Activated CD4-positive, alpha-beta T cell treated with anti-CD3 and anti-CD28 coated beads, Interleukin-2, amount 50 U/mL, for 1 hour (primary cell): Measurements from ENCODE around the gene PTH1R.

ENCODE experiments used
- DNase-seq: peaks from one replicate; pipeline ENCODE4 v3.0.0-alpha.2; 2020

The PTH1R gene

DNA sequence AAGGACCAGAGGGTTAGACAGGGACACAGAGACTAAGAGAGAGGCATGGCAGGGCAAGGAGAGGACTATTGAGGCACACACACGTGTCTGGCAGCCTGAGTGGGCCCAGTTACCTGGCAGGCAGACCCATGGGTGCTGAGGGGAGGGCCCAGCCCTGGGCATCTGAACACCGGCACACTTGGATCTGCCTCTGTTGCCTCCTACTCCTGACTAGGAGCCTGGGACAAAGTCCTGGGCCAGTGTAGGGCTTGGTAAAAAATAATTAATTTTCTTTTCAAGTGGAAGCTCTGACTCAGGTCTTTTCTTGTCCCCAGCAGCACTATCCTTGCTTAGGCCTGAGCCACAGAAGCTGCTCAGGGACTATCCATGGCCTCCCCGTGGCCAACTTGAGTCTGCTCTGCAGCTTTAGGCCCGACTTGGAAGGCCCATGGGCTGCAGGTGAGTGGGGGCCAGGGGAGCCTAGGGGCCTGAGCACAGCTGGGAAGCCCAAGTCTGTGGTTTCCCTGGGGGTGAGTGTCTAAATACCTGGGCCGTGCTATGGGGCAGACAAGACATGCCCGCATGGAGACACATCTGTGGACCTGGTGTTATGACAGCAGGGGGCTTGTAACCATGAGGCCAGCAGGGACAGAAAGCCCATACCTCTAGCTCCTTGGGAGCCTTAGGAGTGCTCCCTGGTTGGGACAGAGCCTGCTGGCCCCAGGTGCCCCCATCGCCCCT lies at the start of gene PTH1R:
Gene PTH1R, plus strand, starts transcription at position 316 of the 720 bp plus-strand sequence. CDS start 5,839 bp downstream, outside the sequence.
- DNase-seq, result no peak

DNA sequence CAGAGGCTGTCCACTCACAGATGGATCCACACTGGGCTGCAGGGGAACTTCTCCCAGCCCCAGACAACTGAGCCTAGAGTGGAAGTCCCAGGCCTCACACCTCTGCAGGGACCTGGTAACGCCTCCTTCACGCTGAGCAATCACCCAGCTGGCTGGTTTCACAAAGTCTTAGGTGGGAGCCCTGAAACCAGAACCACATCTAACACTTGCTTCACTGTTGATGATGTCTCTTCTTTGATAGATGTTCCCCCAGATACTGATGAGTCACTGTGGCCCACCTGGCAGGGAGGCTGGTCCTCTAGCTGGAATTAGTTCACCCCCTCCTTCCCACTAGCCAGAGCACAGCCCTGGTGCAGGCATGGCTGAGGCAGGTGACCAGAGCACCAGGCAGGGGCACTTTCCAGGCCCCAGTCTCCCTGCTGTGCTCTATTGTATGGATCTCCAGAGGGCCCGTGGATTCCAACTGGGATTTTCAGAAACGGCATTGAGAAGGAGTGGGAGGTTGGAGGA lies 47.8 kb upstream of the PTH1R start:
- no peak for DNase-seq

- DNase-seq, result no peak
These were observed 46.7 kb upstream of the PTH1R start for GRCh38 chr3:46830801-46831200.

DNA sequence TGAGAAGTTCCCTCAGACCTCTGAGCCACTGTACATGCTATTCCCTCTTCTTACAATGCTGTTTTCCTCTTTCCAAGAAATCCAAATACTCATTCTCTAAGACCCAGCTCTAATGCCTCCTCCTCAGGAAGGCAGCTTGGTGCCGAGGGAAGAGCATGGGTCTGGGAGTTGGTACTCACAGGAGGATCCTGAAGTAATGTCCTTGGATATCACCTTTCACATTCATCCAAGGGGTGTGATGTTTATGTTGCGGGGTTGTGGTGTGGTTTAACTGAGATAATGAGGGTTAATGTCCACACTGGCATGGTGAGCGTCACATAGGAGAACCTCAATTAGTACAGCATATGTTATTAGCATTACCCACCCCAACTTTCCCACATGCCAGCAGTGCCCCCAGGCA lies 46.2 kb upstream of the PTH1R start:
- DNase-seq, result no peak

- DNase-seq, result no peak
These were observed 45.7 kb upstream of the PTH1R start for GRCh38 chr3:46831841-46832240.

- DNase-seq, result no peak
These were observed 43.9 kb upstream of the PTH1R start for GRCh38 chr3:46833346-46834300.

GRCh38 chr3:46835054-46835453 lies 42.5 kb upstream of the PTH1R start:
- no peak for DNase-seq

- no peak for DNase-seq
These were observed 42.0 kb upstream of the PTH1R start for GRCh38 chr3:46835491-46835890.

GRCh38 chr3:46838301-46838700 lies 39.2 kb upstream of the PTH1R start:
- DNase-seq, result no peak

- no peak for DNase-seq
These were observed 37.0 kb upstream of the PTH1R start for GRCh38 chr3:46840491-46840890.

GRCh38 chr3:46843508-46843907 lies 34.0 kb upstream of the PTH1R start:
- no peak for DNase-seq

- no peak for DNase-seq
These were observed 33.1 kb upstream of the PTH1R start for GRCh38 chr3:46844397-46844796.

GRCh38 chr3:46844881-46845312 lies 32.6 kb upstream of the PTH1R start:
- DNase-seq, result no peak

GRCh38 chr3:46845397-46845859 lies 32.1 kb upstream of the PTH1R start:
- no peak for DNase-seq

DNA sequence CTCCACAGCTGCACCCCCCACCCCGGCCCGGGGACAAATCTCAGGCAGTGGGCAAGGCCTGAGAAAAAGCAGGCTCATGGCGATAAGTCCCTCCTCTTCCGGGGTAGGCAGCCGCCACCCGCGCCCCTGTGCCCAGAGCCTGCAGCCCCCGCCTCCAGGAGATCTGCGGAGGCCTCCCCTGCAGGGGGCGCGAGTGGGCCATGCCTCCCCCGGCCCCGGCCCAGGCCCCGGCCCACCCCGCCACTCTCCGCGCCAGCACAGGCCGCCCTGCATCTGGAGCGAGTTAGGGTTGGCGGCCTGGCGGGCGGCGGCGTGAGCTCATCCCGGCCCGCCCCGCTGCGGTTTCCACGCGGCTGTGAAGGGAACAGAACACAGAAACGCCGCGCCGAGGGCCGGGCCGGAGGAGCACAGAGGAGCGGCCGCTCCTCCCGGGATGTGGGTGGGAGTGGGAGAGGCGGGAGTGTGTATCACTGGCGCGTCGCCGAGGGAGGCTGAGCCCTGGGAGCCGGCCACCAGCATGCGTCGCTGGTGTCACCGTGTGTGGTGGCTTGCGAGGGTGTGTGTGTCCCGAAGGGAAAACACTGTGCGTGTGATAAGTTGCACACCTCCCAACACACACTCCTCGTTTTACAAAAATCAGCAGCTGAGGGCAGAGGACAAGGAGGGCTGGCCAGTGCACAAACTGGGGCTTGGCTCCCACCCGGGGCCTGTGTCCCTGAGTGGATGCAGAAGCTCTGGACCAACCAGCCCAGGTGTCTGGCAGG lies 31.5 kb upstream of the PTH1R start:
- peak; percentile 75 for DNase-seq

- no peak for DNase-seq
These were observed 30.6 kb upstream of the PTH1R start for GRCh38 chr3:46846624-46847542.

DNA sequence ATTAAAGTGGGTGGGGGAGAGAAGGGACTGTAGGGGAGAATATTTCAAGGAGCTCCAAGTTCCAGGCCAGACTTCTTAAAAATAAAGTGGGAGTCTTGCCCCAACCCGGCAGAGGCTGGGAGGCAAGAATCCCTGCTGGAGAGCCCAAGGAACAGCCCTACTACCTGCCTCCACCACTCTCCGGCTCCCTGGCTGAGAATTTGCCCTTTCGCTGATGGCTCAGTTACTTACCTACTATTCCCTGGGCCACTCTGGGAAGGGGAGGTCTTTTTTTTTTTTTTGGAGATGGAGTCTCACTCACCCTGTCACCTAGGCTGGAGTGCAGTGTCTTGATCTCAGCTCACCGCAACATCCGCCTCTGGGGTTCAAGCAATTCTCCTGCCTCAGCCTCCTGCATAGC lies 29.8 kb upstream of the PTH1R start:
- no peak for DNase-seq

- peak; percentile 26 for DNase-seq
These were observed 29.1 kb upstream of the PTH1R start for GRCh38 chr3:46848271-46849044.

DNA sequence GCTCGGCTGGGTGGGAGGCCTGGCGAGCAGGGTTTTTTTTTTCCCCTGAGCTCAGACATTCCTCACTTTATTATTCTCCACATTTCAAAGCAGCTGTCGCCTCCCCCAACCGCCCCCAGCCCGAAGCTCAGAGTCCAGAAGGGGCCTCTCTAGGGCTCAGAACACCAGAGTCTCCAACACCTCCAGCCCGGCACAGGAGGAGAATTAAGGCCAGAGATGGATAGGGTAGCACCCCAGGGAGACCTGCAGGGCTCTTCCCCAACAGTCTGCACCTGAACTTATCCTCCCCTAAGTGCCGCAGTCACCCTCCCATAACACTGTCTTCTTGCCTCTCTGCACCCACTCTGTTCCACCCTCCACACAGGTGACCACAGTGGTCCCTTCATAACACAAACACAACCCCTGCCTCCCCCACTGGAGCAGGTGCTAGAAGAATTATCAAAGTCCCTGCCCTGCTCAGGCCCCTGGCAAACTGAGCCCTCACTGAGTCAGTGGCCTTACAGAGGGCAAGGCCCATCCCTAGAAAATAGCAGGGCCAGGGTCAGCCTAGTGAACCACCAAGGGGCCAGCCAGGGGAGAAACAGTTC lies 28.4 kb upstream of the PTH1R start:
- no peak for DNase-seq

DNA sequence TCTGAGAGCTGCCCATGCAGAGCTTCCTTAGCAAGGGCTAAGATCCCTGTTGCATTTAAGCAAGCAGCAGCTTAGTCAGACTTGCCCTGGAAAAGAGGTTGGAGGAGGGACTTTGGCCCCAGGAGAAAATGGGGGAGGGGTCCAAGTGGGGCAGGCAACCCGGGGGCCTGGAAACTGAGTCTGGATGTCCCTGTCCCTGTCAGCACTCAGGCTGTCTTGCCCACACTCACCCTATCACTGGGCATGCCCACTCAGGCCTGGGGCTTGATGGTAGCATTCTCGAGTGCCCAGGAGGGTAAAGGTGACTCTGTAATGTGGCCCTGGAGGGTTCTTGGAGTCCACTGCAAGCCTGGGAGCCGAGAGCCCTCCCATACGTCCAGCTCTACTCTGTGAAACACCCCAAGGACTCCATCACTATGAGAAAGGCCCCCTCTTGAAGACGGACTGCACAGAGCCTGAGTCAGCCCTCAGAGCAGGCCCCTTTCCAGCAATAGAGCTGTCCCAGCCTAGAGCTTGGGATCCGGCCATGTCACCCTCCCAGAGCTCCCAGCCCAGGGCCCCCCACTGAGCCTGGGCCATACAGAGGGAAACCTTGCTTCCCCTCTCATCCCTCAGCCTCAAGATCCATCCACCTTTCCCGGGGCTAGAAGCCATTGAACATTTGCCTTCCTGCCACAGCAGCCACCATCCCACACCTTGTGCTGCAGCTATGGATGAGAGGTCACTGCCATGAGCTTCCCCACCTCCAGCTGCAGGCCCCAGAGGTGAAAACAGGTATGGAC lies 27.6 kb upstream of the PTH1R start:
- DNase-seq, result no peak
